A549 (cell line): Measurements from ENCODE around the gene GJD3. TPM values are rescaled to one million over a fixed set of nuclear protein-coding genes. Genes with fewer than 3 reads are reported as not detected.
A peak's percentile ranks its signal among the peaks of the same experiment; 100 is the strongest.

Source experiments
- ATAC-seq, 2 experiments: fragments of 200-7000 bp in 1 of 2; fragments of >200 bp in 1 of 2; cut with Nextera tagmentation in 1 of 2; cut with Tn5 transposase in 1 of 2; 3 replicates each; pipeline versions ENCODE4 v1.8.0 to v1.9.1; 2018 to 2020; ENCODE audit warnings: mild to moderate bottlenecking in 1 of 2, moderate library complexity in 1 of 2
- CTCF ChIA-PET: fragments of 300-600 bp; sonication (Branson Sonifier 250); formaldehyde crosslinking; extraction: SDS; loops from one replicate; lab custom pipeline; 2021; ENCODE audit warnings: antibody characterized with exemption, inconsistent platforms; lab: Yijun Ruan, JAX
- POLR2A ChIA-PET: fragments of 350-600 bp; formaldehyde crosslinking; extraction: SDS; loops from one replicate; lab custom pipeline; 2021; ENCODE audit warnings: antibody characterized with exemption, inconsistent platforms; lab: Yijun Ruan, JAX
- DNase-seq, 2 experiments: peaks; one replicate each; pipeline versions ENCODE4 v3.0.0 to v3.0.0-alpha.2; 2011 to 2016; ENCODE audit warnings: low read depth in 1 of 2, low spot score in 1 of 2
- FAIRE-seq: peaks from 2 replicates; lab custom pipeline; 2011; peaks lifted over from hg19 to GRCh38; lab: Jason Lieb, UNC
- H3K27ac ChIP-seq, 2 experiments: fragments of >200 bp; sonication (Bioruptor Twin); formaldehyde crosslinking; 3 replicates each; pipeline ENCODE4 v1.5.1; 2016 to 2017
- H3K4me1 ChIP-seq: fragments of >200 bp; sonication (Bioruptor Twin); formaldehyde crosslinking; 3 replicates; pipeline ENCODE4 v1.6.1; 2016
- H3K4me2 ChIP-seq: fragments of >200 bp; sonication (Bioruptor Twin); formaldehyde crosslinking; 3 replicates; pipeline ENCODE4 v1.6.1; 2016
- H3K4me3 ChIP-seq: fragments of >200 bp; sonication (Bioruptor Twin); formaldehyde crosslinking; 3 replicates; pipeline ENCODE4 v1.5.1; 2016
- H3K9me3 ChIP-seq: fragments of >200 bp; sonication (Bioruptor Twin); formaldehyde crosslinking; 3 replicates; pipeline ENCODE4 v1.6.1; 2016
- BHLHE40 ChIP-seq: IDR thresholded peaks from 2 replicates; pipeline ENCODE4 v1.6.1; 2012; ENCODE audit warnings: low read depth, low read length, inconsistent platforms
- CBX2 ChIP-seq: fragments of 200-600 bp; sonication (generic); IDR thresholded peaks from 2 replicates; pipeline ENCODE4 v1.6.1; 2016; ENCODE audit warnings: low read depth, mild to moderate bottlenecking, borderline replicate concordance
- CEBPB ChIP-seq, 2 experiments: fragments of >200 bp in 1 of 2; sonication (Bioruptor Twin) in 1 of 2; formaldehyde crosslinking in 1 of 2; IDR thresholded peaks; 2 replicates each; pipeline ENCODE4 v1.6.1; 2012 to 2016
- EHF ChIP-seq: fragments of 250-450 bp; sonication (Bioruptor Pico); IDR thresholded peaks from 2 replicates; pipeline ENCODE4 v1.5.0; 2020; ENCODE audit warnings: mild to moderate bottlenecking
- EHMT2 ChIP-seq: fragments of 200-600 bp; sonication (generic); IDR thresholded peaks from 2 replicates; pipeline ENCODE4 v1.6.1; 2016; ENCODE audit warnings: antibody characterized with exemption, low read depth, mild to moderate bottlenecking, moderate library complexity
- FOSL2 ChIP-seq, 2 experiments: fragments of 450-650 bp in 1 of 2; fragments of >200 bp in 1 of 2; sonication (Bioruptor Twin) in 1 of 2; formaldehyde crosslinking; IDR thresholded peaks; 2 replicates each; pipeline versions ENCODE4 v1.5.0 to v1.6.1; 2016 to 2020; ENCODE audit warnings: mild to moderate bottlenecking in 1 of 2, moderate library complexity in 1 of 2
- GATA3 ChIP-seq: IDR thresholded peaks from 2 replicates; pipeline ENCODE4 v1.6.1; 2012; ENCODE audit warnings: borderline replicate concordance
- HDAC2 ChIP-seq: fragments of 200-600 bp; sonication (generic); IDR thresholded peaks from 2 replicates; pipeline ENCODE4 v1.6.1; 2016
- HEYL ChIP-seq: fragments of 250-450 bp; sonication (Bioruptor Pico); IDR thresholded peaks from 2 replicates; pipeline ENCODE4 v1.8.0; 2021; ENCODE audit warnings: mild to moderate bottlenecking, moderate library complexity
- KDM1A ChIP-seq: fragments of 200-600 bp; sonication (generic); IDR thresholded peaks from 2 replicates; pipeline ENCODE4 v1.6.1; 2016; ENCODE audit warnings: low read depth, mild to moderate bottlenecking
- MAFK ChIP-seq: fragments of 450-650 bp; IDR thresholded peaks from 2 replicates; pipeline ENCODE4 v1.6.1; 2014; ENCODE audit not compliant: partially characterized antibody
- NR3C1 ChIP-seq: fragments of >200 bp; sonication (Bioruptor Twin); formaldehyde crosslinking; IDR thresholded peaks from 3 replicates; pipeline ENCODE4 v1.6.1; 2017
- PHF8 ChIP-seq: fragments of 200-600 bp; sonication (generic); IDR thresholded peaks from 2 replicates; pipeline ENCODE4 v1.6.1; 2016; ENCODE audit warnings: low read depth, mild to moderate bottlenecking, antibody characterized with exemption, moderate library complexity, borderline replicate concordance
- POLR2A ChIP-seq: IDR thresholded peaks from 2 replicates; pipeline ENCODE4 v1.6.1; 2012; ENCODE audit warnings: mild to moderate bottlenecking, low read length
- POLR2AphosphoS2 ChIP-seq: conservative IDR thresholded peaks from 2 replicates; pipeline ENCODE4 v1.6.1; 2012; ENCODE audit warnings: low read length, improper control_type of control experiment, inconsistent platforms
- RARB ChIP-seq: fragments of 250-450 bp; sonication (Bioruptor Pico); IDR thresholded peaks from 2 replicates; pipeline ENCODE4 v1.8.0; 2021; ENCODE audit warnings: mild to moderate bottlenecking, moderate library complexity
- RCOR1 ChIP-seq: fragments of 150-350 bp; IDR thresholded peaks from 2 replicates; pipeline ENCODE4 v1.6.1; 2014; ENCODE audit warnings: antibody characterized with exemption, low read length, low read depth
- RFX5 ChIP-seq: fragments of 450-650 bp; IDR thresholded peaks from 2 replicates; pipeline ENCODE4 v1.7.1; 2014; ENCODE audit warnings: antibody characterized with exemption, mild to moderate bottlenecking, moderate library complexity
- SMC3 ChIP-seq: fragments of >200 bp; sonication (Bioruptor Twin); formaldehyde crosslinking; IDR thresholded peaks from 3 replicates; pipeline ENCODE4 v1.6.1; 2018; ENCODE audit warnings: inconsistent platforms
- SREBF2 ChIP-seq: fragments of 450-650 bp; IDR thresholded peaks from 2 replicates; pipeline ENCODE4 v1.6.1; 2014; ENCODE audit warnings: mild to moderate bottlenecking, moderate library complexity
- ZC3H11A ChIP-seq: fragments of 450-650 bp; IDR thresholded peaks from 2 replicates; pipeline ENCODE4 v1.6.1; 2014; ENCODE audit warnings: antibody characterized with exemption, mild to moderate bottlenecking
- ZSCAN20 ChIP-seq: fragments of 250-450 bp; sonication (Bioruptor Pico); IDR thresholded peaks from 2 replicates; pipeline ENCODE4 v1.8.0; 2022; ENCODE audit warnings: mild to moderate bottlenecking, moderate library complexity
- WGBS: methylation state at CpG from one replicate; pipeline ENCODE4 v1.1.6; 2017; ENCODE audit errors: missing lambda C conversion rate; 5-methylcytosine and 5-hydroxymethylcytosine counted together
- polyA plus RNA-seq, 4 experiments: library from polyadenylated mRNA; depleted of rRNA in 3 of 4; stranded (reverse); fragments of >200 nt; fragmentation: RNase III in 1 of 4; extraction: RNeasy Plus Mini Kit Qiagen cat#74134 plus additional on column Dnase treatment in 1 of 4; gene quantifications; 2 replicates in 3 of 4; 3 replicates in 1 of 4; pipeline ENCODE4 v1.2.3, GENCODE V29; 2011 to 2017
- TF ChIP-seq, protein P1 (sequence below): fragments of >200 bp; sonication (Bioruptor Twin); formaldehyde crosslinking; IDR thresholded peaks from 3 replicates; pipeline ENCODE4 v1.6.1; 2016
- TF ChIP-seq, protein P2 (sequence below): fragments of 450-650 bp; IDR thresholded peaks from 2 replicates; pipeline ENCODE4 v1.6.1; 2014; ENCODE audit warnings: antibody characterized with exemption
- TF ChIP-seq, protein P3 (sequence below): fragments of 250-450 bp; sonication (Bioruptor Pico); IDR thresholded peaks from 2 replicates; pipeline ENCODE4 v1.5.0; 2021; ENCODE audit warnings: mild to moderate bottlenecking, moderate library complexity, borderline replicate concordance
- TF ChIP-seq, protein P4 (sequence below): fragments of >200 bp; sonication (Bioruptor Twin); formaldehyde crosslinking; IDR thresholded peaks from 3 replicates; pipeline ENCODE4 v1.5.1; 2016
- TF ChIP-seq, protein P5 (sequence below): IDR thresholded peaks from 2 replicates; pipeline ENCODE4 v1.6.1; 2012; ENCODE audit warnings: low read depth, borderline replicate concordance
- TF ChIP-seq, protein P6 (sequence below): IDR thresholded peaks from 2 replicates; pipeline ENCODE4 v1.6.1; 2012
- TF ChIP-seq, protein P7 (sequence below): fragments of >200 bp; sonication (Bioruptor Twin); formaldehyde crosslinking; IDR thresholded peaks from 2 replicates; pipeline ENCODE4 v1.6.1; 2016

GJD3 gene
- polyA plus RNA-seq, 2 of the 4 experiments (the other 2 are of a cell fraction) = 0.09 to 0.40 TPM

DNA sequence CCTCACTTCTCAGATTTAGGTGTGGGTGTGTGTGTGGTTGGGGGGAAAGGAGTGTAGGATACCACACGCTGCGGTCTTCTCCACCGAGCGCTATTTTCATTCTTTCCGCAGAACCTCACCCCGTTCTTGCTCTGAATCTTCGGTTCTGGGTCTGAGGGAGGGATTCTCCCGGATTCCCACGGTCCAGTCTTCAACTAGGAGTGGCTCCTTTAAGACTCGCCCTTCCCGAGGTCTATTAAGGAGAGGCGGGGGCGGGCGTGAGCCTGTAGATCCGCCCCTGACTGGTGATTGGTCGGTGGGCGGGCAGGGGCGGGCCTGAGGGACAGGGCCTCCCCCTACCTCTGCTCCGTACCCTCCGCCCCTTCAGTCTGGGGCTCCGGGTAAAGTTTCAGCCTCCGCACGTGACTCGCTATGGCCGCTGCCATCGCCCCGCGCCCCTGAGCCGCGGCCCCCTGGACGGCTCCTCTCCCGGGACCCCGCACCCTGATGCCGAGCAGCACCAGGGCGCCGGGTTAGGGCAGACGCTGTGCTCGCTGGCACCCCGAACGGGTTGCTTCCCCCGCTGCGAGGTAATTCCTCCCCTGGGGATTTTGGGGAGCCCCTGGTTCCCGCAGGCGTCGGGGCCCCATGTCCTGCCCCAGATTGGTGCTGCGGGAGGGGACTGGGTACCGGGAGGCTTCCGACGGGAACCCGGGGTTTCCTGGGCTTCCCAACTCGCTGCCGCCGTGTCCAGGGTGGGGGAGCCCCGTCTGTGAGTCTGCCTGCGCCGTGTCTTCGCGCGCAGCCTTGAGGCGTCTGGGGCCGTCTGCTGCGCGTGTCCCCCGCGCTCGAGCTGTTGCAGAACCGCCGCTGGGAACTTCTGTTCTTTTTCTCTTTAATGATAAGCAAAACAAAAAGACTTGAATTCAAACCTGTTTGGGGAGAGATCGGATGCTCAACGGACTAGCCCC is 46.4 kb downstream of the GJD3 start:
- Histone ChIP-seq H3K9me3 (no peaks in the 10 kb centered on the region), H3K27ac (peak overlapping the region; percentile 95 to 97), H3K4me1 (peaks cover 86% of the 10 kb centered on the region), H3K4me2 (peak overlapping the region; percentile 99), H3K4me3 (peak overlapping the region; percentile 81)
- ChIA-PET CTCF (interaction anchor here (0.8 to 50.4 kb wide), 9 partner anchors 0 to 1370 kb away, joined by 3 to 2395 read pairs (median 7); partner anchors contain the start of genes CDC6, EIF1, GJD3 and RARA), POLR2A (interaction anchor here (0.6 to 1.6 kb wide), 9 partner anchors 11 to 1370 kb away, joined by 3 to 14 read pairs (median 4); partner anchors contain the start of gene SMARCE1)
- peak; percentile 98 to 99 for DNase-seq
- FAIRE-seq = no peak
- under 1% methylated on average over 43 of the region's 70 CpGs for WGBS
- ATAC-seq = peak; percentile 69 to 87
- TF ChIP-seq SREBF2 = no peak
- 0 out of 2 replicates have a peak, but pooled peaks have one; percentile 62 for TF ChIP-seq KDM1A
- no peak for TF ChIP-seq EHF (CRISPR knock-in tag)
- TF ChIP-seq, protein P1, sequence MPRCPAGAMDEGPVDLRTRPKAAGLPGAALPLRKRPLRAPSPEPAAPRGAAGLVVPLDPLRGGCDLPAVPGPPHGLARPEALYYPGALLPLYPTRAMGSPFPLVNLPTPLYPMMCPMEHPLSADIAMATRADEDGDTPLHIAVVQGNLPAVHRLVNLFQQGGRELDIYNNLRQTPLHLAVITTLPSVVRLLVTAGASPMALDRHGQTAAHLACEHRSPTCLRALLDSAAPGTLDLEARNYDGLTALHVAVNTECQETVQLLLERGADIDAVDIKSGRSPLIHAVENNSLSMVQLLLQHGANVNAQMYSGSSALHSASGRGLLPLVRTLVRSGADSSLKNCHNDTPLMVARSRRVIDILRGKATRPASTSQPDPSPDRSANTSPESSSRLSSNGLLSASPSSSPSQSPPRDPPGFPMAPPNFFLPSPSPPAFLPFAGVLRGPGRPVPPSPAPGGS = peak; percentile 26; the same call in 1 of the 3 replicates
- TF ChIP-seq, protein P2, sequence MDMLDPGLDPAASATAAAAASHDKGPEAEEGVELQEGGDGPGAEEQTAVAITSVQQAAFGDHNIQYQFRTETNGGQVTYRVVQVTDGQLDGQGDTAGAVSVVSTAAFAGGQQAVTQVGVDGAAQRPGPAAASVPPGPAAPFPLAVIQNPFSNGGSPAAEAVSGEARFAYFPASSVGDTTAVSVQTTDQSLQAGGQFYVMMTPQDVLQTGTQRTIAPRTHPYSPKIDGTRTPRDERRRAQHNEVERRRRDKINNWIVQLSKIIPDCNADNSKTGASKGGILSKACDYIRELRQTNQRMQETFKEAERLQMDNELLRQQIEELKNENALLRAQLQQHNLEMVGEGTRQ = peak; percentile 92
- TF ChIP-seq GATA3 = no peak
- TF ChIP-seq BHLHE40 = peak; percentile 91
- TF ChIP-seq NR3C1 = no peak
- no peak for TF ChIP-seq CEBPB (IDR thresholded peaks at IDR 0.05)
- no peak for TF ChIP-seq CBX2
- TF ChIP-seq, protein P3, sequence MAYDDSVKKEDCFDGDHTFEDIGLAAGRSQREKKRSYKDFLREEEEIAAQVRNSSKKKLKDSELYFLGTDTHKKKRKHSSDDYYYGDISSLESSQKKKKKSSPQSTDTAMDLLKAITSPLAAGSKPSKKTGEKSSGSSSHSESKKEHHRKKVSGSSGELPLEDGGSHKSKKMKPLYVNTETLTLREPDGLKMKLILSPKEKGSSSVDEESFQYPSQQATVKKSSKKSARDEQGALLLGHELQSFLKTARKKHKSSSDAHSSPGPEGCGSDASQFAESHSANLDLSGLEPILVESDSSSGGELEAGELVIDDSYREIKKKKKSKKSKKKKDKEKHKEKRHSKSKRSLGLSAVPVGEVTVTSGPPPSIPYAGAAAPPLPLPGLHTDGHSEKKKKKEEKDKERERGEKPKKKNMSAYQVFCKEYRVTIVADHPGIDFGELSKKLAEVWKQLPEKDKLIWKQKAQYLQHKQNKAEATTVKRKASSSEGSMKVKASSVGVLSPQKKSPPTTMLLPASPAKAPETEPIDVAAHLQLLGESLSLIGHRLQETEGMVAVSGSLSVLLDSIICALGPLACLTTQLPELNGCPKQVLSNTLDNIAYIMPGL (CRISPR knock-in tag) = no peak
- no peak for TF ChIP-seq ZSCAN20
- TF ChIP-seq RARB (CRISPR knock-in tag) = no peak
- TF ChIP-seq, protein P4, sequence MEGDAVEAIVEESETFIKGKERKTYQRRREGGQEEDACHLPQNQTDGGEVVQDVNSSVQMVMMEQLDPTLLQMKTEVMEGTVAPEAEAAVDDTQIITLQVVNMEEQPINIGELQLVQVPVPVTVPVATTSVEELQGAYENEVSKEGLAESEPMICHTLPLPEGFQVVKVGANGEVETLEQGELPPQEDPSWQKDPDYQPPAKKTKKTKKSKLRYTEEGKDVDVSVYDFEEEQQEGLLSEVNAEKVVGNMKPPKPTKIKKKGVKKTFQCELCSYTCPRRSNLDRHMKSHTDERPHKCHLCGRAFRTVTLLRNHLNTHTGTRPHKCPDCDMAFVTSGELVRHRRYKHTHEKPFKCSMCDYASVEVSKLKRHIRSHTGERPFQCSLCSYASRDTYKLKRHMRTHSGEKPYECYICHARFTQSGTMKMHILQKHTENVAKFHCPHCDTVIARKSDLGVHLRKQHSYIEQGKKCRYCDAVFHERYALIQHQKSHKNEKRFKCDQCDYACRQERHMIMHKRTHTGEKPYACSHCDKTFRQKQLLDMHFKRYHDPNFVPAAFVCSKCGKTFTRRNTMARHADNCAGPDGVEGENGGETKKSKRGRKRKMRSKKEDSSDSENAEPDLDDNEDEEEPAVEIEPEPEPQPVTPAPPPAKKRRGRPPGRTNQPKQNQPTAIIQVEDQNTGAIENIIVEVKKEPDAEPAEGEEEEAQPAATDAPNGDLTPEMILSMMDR = no peak
- TF ChIP-seq, protein P5, sequence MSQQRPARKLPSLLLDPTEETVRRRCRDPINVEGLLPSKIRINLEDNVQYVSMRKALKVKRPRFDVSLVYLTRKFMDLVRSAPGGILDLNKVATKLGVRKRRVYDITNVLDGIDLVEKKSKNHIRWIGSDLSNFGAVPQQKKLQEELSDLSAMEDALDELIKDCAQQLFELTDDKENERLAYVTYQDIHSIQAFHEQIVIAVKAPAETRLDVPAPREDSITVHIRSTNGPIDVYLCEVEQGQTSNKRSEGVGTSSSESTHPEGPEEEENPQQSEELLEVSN = peak; percentile 85
- TF ChIP-seq, protein P6, sequence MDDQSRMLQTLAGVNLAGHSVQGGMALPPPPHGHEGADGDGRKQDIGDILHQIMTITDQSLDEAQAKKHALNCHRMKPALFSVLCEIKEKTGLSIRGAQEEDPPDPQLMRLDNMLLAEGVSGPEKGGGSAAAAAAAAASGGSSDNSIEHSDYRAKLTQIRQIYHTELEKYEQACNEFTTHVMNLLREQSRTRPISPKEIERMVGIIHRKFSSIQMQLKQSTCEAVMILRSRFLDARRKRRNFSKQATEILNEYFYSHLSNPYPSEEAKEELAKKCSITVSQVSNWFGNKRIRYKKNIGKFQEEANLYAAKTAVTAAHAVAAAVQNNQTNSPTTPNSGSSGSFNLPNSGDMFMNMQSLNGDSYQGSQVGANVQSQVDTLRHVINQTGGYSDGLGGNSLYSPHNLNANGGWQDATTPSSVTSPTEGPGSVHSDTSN = 0 out of 2 replicates have a peak, but pooled peaks have one; percentile 32
- TF ChIP-seq ZC3H11A = no peak
- TF ChIP-seq FOSL2 (IDR thresholded peaks at IDR 0.05) = no peak
- TF ChIP-seq FOSL2 (CRISPR knock-in tag; IDR thresholded peaks at IDR 0.05) = 0 out of 2 replicates have a peak, but pooled peaks have one; percentile 14
- TF ChIP-seq HEYL = no peak
- no peak for TF ChIP-seq SMC3
- peak; percentile 9 for TF ChIP-seq POLR2A
- TF ChIP-seq RFX5 = no peak
- 0 out of 2 replicates have a peak, but pooled peaks have one; percentile 38 for TF ChIP-seq PHF8
- TF ChIP-seq MAFK = no peak
- no peak for TF ChIP-seq EHMT2
- TF ChIP-seq, protein P7, sequence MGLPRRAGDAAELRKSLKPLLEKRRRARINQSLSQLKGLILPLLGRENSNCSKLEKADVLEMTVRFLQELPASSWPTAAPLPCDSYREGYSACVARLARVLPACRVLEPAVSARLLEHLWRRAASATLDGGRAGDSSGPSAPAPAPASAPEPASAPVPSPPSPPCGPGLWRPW = no peak
- TF ChIP-seq POLR2AphosphoS2 = 0 out of 2 replicates have a peak, but pooled peaks have one; percentile 78
- no peak for TF ChIP-seq HDAC2
- TF ChIP-seq RCOR1 = no peak
